Measurements from ENCODE around the gene POLH. TPM values are rescaled to one million over a fixed set of nuclear protein-coding genes. Genes with fewer than 3 reads are reported as not detected.

The POLH gene
- total and polyA plus RNA-seq, 9 of the 15 experiments (the other 6 are each of a cell fraction or from before 2014, with no cell fraction given): 5.8 to 31.6 (median 20.6) TPM

GRCh38 chr6:43627008-43627825, 51.2 kb downstream of the POLH start (continued):
- peak; percentile 74; the same call in 1 of the 2 replicates for TF ChIP-seq TCFL5 (CRISPR knock-in tag; conservative IDR thresholded peaks at IDR 0.05)
- TF ChIP-seq BCOR (IDR thresholded peaks at IDR 0.05): no peak
- no peak for TF ChIP-seq HNRNPLL (IDR thresholded peaks at IDR 0.05; ENCODE audit: low read depth, low read length, poor library complexity, severe bottlenecking)
- TF ChIP-seq ZNF277 (CRISPR knock-in tag; IDR thresholded peaks at IDR 0.05; ENCODE audit: borderline replicate concordance): no peak
- TF ChIP-seq ASH1L (IDR thresholded peaks at IDR 0.05; ENCODE audit: borderline replicate concordance, low read depth, partially characterized antibody): peak; percentile 1
- no peak for TF ChIP-seq PRDM10 (IDR thresholded peaks at IDR 0.05; ENCODE audit: partially characterized antibody)
- TF ChIP-seq SAFB2 (IDR thresholded peaks at IDR 0.05; ENCODE audit: borderline replicate concordance, low read depth, low read length, severe bottlenecking): no peak
- no peak for TF ChIP-seq ATF2 (CRISPR knock-in tag; IDR thresholded peaks at IDR 0.05)
- TF ChIP-seq ZKSCAN3 (CRISPR knock-in tag; IDR thresholded peaks at IDR 0.05): no peak
- TF ChIP-seq ATF4 (CRISPR knock-in tag; IDR thresholded peaks at IDR 0.05): peak; percentile 99
- TF ChIP-seq CREM (IDR thresholded peaks at IDR 0.05; ENCODE audit: low read depth): peak; percentile 90
- no peak for TF ChIP-seq CHD2 (IDR thresholded peaks at IDR 0.05; ENCODE audit: low read depth, low read length)
- peak; percentile 9; the same call in 1 of the 2 replicates for TF ChIP-seq LEF1 (IDR thresholded peaks at IDR 0.05)
- no peak for TF ChIP-seq ARHGAP35 (IDR thresholded peaks at IDR 0.05; ENCODE audit: partially characterized antibody)
- TF ChIP-seq ZFP91 (CRISPR knock-in tag; IDR thresholded peaks at IDR 0.05): no peak
- no peak for TF ChIP-seq SMARCB1 (IDR thresholded peaks at IDR 0.05; ENCODE audit: insufficient read length, low read depth)
- TF ChIP-seq PHF8 (IDR thresholded peaks at IDR 0.05; ENCODE audit: borderline replicate concordance, low read length): peak; percentile 21; the same call in 1 of the 2 replicates
- TF ChIP-seq NFYB (IDR thresholded peaks at IDR 0.05; ENCODE audit: extremely low read depth, insufficient read length): no peak
